ENCODE measurements around the gene KRT81. TPM values are rescaled to one million over a fixed set of nuclear protein-coding genes. Genes with fewer than 3 reads are reported as not detected.

The KRT81 gene
- total RNA-seq, 4 donors from 2014 or later, result not detected

GRCh38 chr12:52327830-52328500 is 36.6 kb upstream of the KRT81 start:
- intact Hi-C loops (cut with DNase I; ENCODE audit: low total_unique reads), result loop anchor here (1.0 to 5.0 kb wide), 5 partner anchors 19 to 176 kb away; no protein-coding TSS in a partner anchor
- H3K9me3 ChIP-seq, result no peaks in the 10 kb centered on the region
- DNase-seq (peak in 1 of 2 donors; percentile 4), ATAC-seq (no peak)
- TF ChIP-seq POLR2A (IDR thresholded peaks at IDR 0.05) (no peak), CTCF (IDR thresholded peaks at IDR 0.05 in 4 of 5, conservative IDR thresholded peaks at IDR 0.05 in 1 of 5) (peak in 1 of 5 experiments; percentile 2)
- in situ Hi-C loops (cut with MboI; ENCODE audit: low sequenced_read_pairs in 4 of 4), result loop anchor here (5.0 kb wide), 1 partner anchor 171 kb away; no protein-coding TSS in a partner anchor
- H3K27ac ChIP-seq, result no peak overlapping the region
- H3K36me3 ChIP-seq, result no peaks in the 10 kb centered on the region
- no peaks in the 10 kb centered on the region for H3K4me1 ChIP-seq
- H3K4me3 ChIP-seq, result no peak overlapping the region
- H3K27me3 ChIP-seq, result peaks cover 0 to 2% (median 0%) of the 10 kb centered on the region in 3 donors

DNA sequence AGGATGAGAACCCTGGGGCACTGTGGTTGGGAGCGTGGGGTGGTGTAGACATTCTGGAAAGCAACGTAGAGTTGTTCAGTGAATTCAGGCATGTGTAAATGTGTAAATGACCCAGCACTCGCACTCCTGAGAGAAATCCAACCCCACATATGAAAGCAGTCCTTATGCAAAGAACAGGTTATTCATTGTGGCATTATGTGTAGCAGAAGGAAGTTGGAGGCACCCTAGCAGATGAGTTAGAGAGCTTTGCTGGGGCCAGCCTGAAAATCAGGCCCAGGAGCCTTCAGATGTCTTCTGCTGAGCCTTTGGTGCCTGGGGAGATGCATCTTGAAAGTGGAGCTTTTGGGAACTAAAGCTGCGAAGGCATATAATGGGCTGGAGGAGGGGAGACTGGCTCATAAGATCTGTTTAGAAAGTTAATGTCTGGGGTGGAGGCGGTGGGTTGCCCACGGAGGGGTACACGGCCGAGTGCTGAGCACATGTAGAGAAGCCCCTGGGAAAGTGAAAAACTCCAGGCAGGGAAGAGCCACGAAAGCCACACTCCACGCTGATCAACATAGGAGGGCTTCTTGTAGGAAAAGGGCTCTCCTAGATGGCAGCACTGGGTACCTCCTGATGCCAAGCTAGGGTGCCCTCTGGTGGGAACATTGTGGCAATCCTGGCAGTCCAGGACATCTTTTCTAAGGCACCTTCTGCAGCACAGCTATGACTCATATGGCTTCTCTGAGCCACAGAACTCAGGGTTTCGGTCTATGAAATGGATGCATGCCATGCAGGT is 35.9 kb upstream of the KRT81 start:
- ATAC-seq (peak; percentile 98 to 99), DNase-seq (peak; percentile 68 to 82)
- Histone ChIP-seq H3K27ac (no peak overlapping the region), H3K36me3 (no peaks in the 10 kb centered on the region), H3K27me3 (peaks cover 0 to 2% (median 2%) of the 10 kb centered on the region in 3 donors), H3K4me1 (no peaks in the 10 kb centered on the region), H3K9me3 (no peaks in the 10 kb centered on the region), H3K4me3 (no peak overlapping the region)
- in situ Hi-C loops (cut with MboI; ENCODE audit: low sequenced_read_pairs in 4 of 4), result loop anchor here (5.0 kb wide), 1 partner anchor 170 kb away; no protein-coding TSS in a partner anchor
- TF ChIP-seq CTCF (IDR thresholded peaks at IDR 0.05 in 4 of 5, conservative IDR thresholded peaks at IDR 0.05 in 1 of 5), result peak; percentile 64 to 81 (median 66)
- no peak for TF ChIP-seq POLR2A (IDR thresholded peaks at IDR 0.05)
- intact Hi-C loops (cut with DNase I; ENCODE audit: low total_unique reads), result loop anchor here (1.0 to 5.0 kb wide), 5 partner anchors 18 to 175 kb away; no protein-coding TSS in a partner anchor

DNA sequence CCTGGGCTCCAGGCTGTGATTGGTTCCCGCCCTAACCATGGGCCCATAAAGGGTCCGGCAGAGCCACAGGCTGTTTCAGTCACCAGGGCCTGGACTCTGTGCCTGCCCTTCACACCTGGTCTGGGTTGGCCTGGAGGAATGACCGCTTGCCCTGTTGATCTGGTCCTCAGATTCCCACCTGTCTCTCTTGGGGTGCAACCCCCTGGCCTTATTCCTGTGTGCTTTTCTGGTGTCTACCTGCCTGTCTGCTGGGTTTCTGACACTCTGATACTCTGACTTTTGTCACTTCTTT is 32.8 kb upstream of the KRT81 start:
- Histone ChIP-seq H3K9me3 (no peaks in the 10 kb centered on the region), H3K27me3 (peaks cover 0 to 22% (median 11%) of the 10 kb centered on the region in 3 donors), H3K27ac (no peak overlapping the region), H3K36me3 (no peaks in the 10 kb centered on the region), H3K4me3 (no peak overlapping the region), H3K4me1 (no peaks in the 10 kb centered on the region)
- intact Hi-C loops (cut with DNase I; ENCODE audit: low total_unique reads), result no loop called here
- TF ChIP-seq CTCF (IDR thresholded peaks at IDR 0.05 in 4 of 5, conservative IDR thresholded peaks at IDR 0.05 in 1 of 5) (no peak), POLR2A (IDR thresholded peaks at IDR 0.05) (no peak)
- DNase-seq (no peak), ATAC-seq (no peak)
- in situ Hi-C loops (cut with MboI; ENCODE audit: low sequenced_read_pairs in 4 of 4), result no loop called here

GRCh38 chr12:52323416-52324152 is 32.2 kb upstream of the KRT81 start:
- no peaks in the 10 kb centered on the region for H3K36me3 ChIP-seq
- no peaks in the 10 kb centered on the region for H3K4me1 ChIP-seq

More at GRCh38 chr12:52323416-52324152, 32.2 kb upstream of the KRT81 start:
- Histone ChIP-seq H3K9me3 (no peaks in the 10 kb centered on the region), H3K4me3 (no peak overlapping the region), H3K27me3 (peaks cover 0 to 22% (median 11%) of the 10 kb centered on the region in 3 donors), H3K27ac (no peak overlapping the region)
- DNase-seq (no peak), ATAC-seq (no peak)
- no peak for TF ChIP-seq POLR2A (IDR thresholded peaks at IDR 0.05)
- no peak for TF ChIP-seq CTCF (IDR thresholded peaks at IDR 0.05 in 4 of 5, conservative IDR thresholded peaks at IDR 0.05 in 1 of 5)
- in situ Hi-C loops (cut with MboI; ENCODE audit: low sequenced_read_pairs in 4 of 4) (no loop called here), intact Hi-C loops (cut with DNase I; ENCODE audit: low total_unique reads) (no loop called here)
